GM23248 (cell line): ENCODE data around the gene TOR2A.

ENCODE experiments used
- EZH2 ChIP-seq: fragments of 200-600 bp; sonication (generic); IDR thresholded peaks from 2 replicates; pipeline ENCODE4 v1.6.1; 2018; ENCODE audit warnings: antibody characterized with exemption, mild to moderate bottlenecking; ENCODE audit not compliant: insufficient read depth, poor library complexity, severe bottlenecking
- EZH2phosphoT487 ChIP-seq: fragments of 200-600 bp; sonication (generic); IDR thresholded peaks from 2 replicates; pipeline ENCODE4 v1.6.1; 2018; ENCODE audit warnings: antibody characterized with exemption, moderate library complexity, mild to moderate bottlenecking, low read depth; ENCODE audit not compliant: insufficient read depth

GRCh38 chr9:127697575-127697974 is 37.5 kb downstream of the TOR2A start:
- no peak for TF ChIP-seq EZH2
- TF ChIP-seq EZH2phosphoT487, result no peak
